Astrocyte (in vitro differentiated cells and primary cell): ENCODE measurements around the gene CCDC158. TPM values are rescaled to one million over a fixed set of nuclear protein-coding genes. Genes with fewer than 3 reads are reported as not detected.

Source experiments
- DNase-seq: peaks from one replicate; pipeline ENCODE4 v3.0.0-alpha.2; 2010; ENCODE audit warnings: low read depth
- FAIRE-seq: peaks from 2 replicates; lab custom pipeline; 2011; peaks lifted over from hg19 to GRCh38; lab: Jason Lieb, UNC
- H2AFZ ChIP-seq: 2 replicates; pipeline ENCODE4 v1.6.0; 2012; ENCODE audit warnings: low read depth, low read length, inconsistent platforms
- H3K27ac ChIP-seq: 2 replicates; pipeline ENCODE4 v1.5.1; 2011; ENCODE audit warnings: low read depth, low read length, inconsistent platforms
- H3K27me3 ChIP-seq: 2 replicates; pipeline ENCODE4 v1.6.0; 2011; ENCODE audit warnings: low read length, inconsistent platforms; ENCODE audit not compliant: insufficient read depth
- H3K36me3 ChIP-seq: 2 replicates; pipeline ENCODE4 v1.5.1; 2011; ENCODE audit warnings: low read length, inconsistent platforms; ENCODE audit not compliant: insufficient read depth
- H3K4me1 ChIP-seq: 2 replicates; pipeline ENCODE4 v1.5.1; 2011; ENCODE audit warnings: low read length, inconsistent platforms; ENCODE audit not compliant: insufficient read depth
- H3K4me2 ChIP-seq: 2 replicates; pipeline ENCODE4 v1.6.0; 2012; ENCODE audit warnings: low read length, inconsistent platforms
- H3K4me3 ChIP-seq: 2 replicates; pipeline ENCODE4 v1.5.1; 2011; ENCODE audit warnings: low read depth, mild to moderate bottlenecking, low read length, inconsistent platforms; ENCODE audit not compliant: insufficient read depth
- H3K79me2 ChIP-seq: 2 replicates; pipeline ENCODE4 v1.6.0; 2012; ENCODE audit warnings: mild to moderate bottlenecking, low read length, inconsistent platforms; ENCODE audit not compliant: insufficient read depth
- H3K9ac ChIP-seq: 2 replicates; pipeline ENCODE4 v1.6.0; 2012; ENCODE audit warnings: mild to moderate bottlenecking, low read length, inconsistent platforms
- H3K9me3 ChIP-seq: 2 replicates; pipeline ENCODE4 v1.5.1; 2012; ENCODE audit warnings: low read depth, mild to moderate bottlenecking, low read length, inconsistent platforms; ENCODE audit not compliant: insufficient read depth
- H4K20me1 ChIP-seq: 2 replicates; pipeline ENCODE4 v1.6.0; 2012; ENCODE audit warnings: low read length, inconsistent platforms; ENCODE audit not compliant: insufficient read depth
- H3K27ac Mint-ChIP-seq: one replicate; pipeline ENCODE4 v1.8.0; 2021; ENCODE audit warnings: mild to moderate bottlenecking, mixed read lengths; ENCODE audit not compliant: unreplicated experiment
- H3K27me3 Mint-ChIP-seq: one replicate; pipeline ENCODE4 v1.8.0; 2021; ENCODE audit warnings: low read depth, mixed read lengths; ENCODE audit not compliant: unreplicated experiment
- H3K36me3 Mint-ChIP-seq: one replicate; pipeline ENCODE4 v1.8.0; 2021; ENCODE audit warnings: low read depth, mixed read lengths; ENCODE audit not compliant: unreplicated experiment
- H3K4me1 Mint-ChIP-seq: one replicate; pipeline ENCODE4 v1.8.0; 2021; ENCODE audit warnings: low read depth, mixed read lengths; ENCODE audit not compliant: unreplicated experiment
- H3K4me3 Mint-ChIP-seq: one replicate; pipeline ENCODE4 v1.8.0; 2021; ENCODE audit warnings: mild to moderate bottlenecking, moderate library complexity, mixed read lengths; ENCODE audit not compliant: unreplicated experiment
- H3K9me3 Mint-ChIP-seq: one replicate; pipeline ENCODE4 v1.8.0; 2021; ENCODE audit warnings: mild to moderate bottlenecking, mixed read lengths; ENCODE audit not compliant: unreplicated experiment
- EZH2 ChIP-seq: IDR thresholded peaks from 2 replicates; pipeline ENCODE4 v1.6.1; 2012; ENCODE audit warnings: mild to moderate bottlenecking, low read length, inconsistent platforms; ENCODE audit not compliant: insufficient read depth
- total RNA-seq: library from RNA; stranded (reverse); gene quantifications from 2 replicates; pipeline ENCODE4 v1.2.1, GENCODE V29; 2021
- TF ChIP-seq, protein P1 (sequence below): IDR thresholded peaks from 2 replicates; pipeline ENCODE4 v1.5.1; 2011; ENCODE audit warnings: low read depth, mild to moderate bottlenecking, inconsistent platforms, low read length, moderate library complexity; ENCODE audit not compliant: insufficient read depth

The CCDC158 gene
- total RNA-seq, 1 donor from 2014 or later, result not detected

DNA sequence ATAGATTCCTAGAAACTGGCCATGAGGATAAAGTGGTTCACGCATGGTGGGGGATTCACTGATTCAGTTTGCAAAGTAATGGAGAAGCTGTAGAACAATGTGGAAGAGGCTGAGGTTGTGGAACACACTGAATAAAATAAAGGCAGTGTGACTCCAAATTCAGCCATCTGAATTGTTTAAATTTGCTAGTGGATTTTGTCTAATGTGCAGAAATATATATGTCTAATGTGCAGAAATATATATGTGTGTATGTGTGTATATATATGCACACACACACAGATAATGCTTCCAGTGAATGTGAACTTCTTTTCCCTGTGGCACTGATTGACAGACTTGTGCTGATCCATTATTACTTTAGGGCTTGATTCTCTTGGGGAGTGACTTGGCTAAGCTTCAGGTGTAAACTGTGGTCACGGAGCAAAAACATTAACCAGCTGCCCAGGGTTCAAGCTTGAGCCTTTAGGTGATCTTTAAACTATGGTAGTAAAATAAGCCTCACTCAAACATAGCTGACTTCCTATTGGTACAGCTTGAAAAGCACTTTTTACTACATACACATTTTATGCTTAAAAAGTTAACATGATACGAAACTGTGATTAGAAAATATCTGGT, 110.9 kb downstream of the CCDC158 start:
- Histone ChIP-seq H3K27me3 (no peaks in the 10 kb centered on the region), H3K4me3 (no peak overlapping the region), H3K27ac (no peak overlapping the region), H3K9me3 (no peaks in the 10 kb centered on the region), H3K79me2 (peaks cover 4% of the 10 kb centered on the region), H2AFZ (no peak overlapping the region), H3K9ac (no peak overlapping the region), H3K4me1 (peaks cover 6% of the 10 kb centered on the region), H3K4me2 (no peak overlapping the region), H3K36me3 (no peaks in the 10 kb centered on the region), H4K20me1 (no peaks in the 10 kb centered on the region)
- Mint-ChIP-seq H3K27ac (no peak overlapping the region), H3K9me3 (no peaks in the 10 kb centered on the region), H3K4me1 (peaks cover 11% of the 10 kb centered on the region), H3K36me3 (peaks cover 14% of the 10 kb centered on the region), H3K27me3 (no peaks in the 10 kb centered on the region), H3K4me3 (no peak overlapping the region)
- DNase-seq (no peak), FAIRE-seq (no peak)
- TF ChIP-seq, protein P1, sequence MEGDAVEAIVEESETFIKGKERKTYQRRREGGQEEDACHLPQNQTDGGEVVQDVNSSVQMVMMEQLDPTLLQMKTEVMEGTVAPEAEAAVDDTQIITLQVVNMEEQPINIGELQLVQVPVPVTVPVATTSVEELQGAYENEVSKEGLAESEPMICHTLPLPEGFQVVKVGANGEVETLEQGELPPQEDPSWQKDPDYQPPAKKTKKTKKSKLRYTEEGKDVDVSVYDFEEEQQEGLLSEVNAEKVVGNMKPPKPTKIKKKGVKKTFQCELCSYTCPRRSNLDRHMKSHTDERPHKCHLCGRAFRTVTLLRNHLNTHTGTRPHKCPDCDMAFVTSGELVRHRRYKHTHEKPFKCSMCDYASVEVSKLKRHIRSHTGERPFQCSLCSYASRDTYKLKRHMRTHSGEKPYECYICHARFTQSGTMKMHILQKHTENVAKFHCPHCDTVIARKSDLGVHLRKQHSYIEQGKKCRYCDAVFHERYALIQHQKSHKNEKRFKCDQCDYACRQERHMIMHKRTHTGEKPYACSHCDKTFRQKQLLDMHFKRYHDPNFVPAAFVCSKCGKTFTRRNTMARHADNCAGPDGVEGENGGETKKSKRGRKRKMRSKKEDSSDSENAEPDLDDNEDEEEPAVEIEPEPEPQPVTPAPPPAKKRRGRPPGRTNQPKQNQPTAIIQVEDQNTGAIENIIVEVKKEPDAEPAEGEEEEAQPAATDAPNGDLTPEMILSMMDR, result no peak
- no peak for TF ChIP-seq EZH2

DNA sequence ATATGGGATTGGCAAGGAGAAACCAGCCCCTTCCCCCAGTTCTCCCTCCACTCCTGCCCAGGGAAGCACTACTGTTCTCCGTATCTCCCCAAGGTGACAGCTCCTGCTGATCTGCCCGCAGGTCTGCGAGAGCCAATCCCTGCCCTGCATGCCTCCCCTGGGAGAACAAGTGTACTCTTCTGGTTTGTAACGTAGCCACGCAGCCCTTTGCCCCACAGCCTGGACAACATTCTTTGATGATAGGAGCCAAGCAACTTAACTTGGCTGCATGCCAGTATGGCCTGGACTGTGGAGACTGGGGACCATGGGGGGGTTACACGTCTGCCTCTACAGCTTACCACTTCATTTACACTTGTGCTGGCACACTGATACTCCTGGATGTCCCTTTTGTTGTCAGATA, 112.4 kb downstream of the CCDC158 start:
- Histone ChIP-seq H3K79me2 (peaks cover 4% of the 10 kb centered on the region), H2AFZ (no peak overlapping the region), H3K4me1 (peaks cover 6% of the 10 kb centered on the region), H3K36me3 (no peaks in the 10 kb centered on the region), H3K9ac (no peak overlapping the region), H3K27ac (no peak overlapping the region), H3K27me3 (no peaks in the 10 kb centered on the region), H4K20me1 (no peaks in the 10 kb centered on the region), H3K4me2 (peak overlapping the region; percentile 1), H3K9me3 (no peaks in the 10 kb centered on the region), H3K4me3 (no peak overlapping the region)
- Mint-ChIP-seq H3K4me3 (peak overlapping the region; percentile 80), H3K4me1 (peaks cover 11% of the 10 kb centered on the region), H3K27ac (no peak overlapping the region), H3K36me3 (peaks cover 14% of the 10 kb centered on the region), H3K9me3 (no peaks in the 10 kb centered on the region), H3K27me3 (no peaks in the 10 kb centered on the region)
- FAIRE-seq, result no peak
- DNase-seq, result no peak
- TF ChIP-seq EZH2, result no peak
- TF ChIP-seq, protein P1, result no peak

GRCh38 chr4:76307660-76308014, 113.3 kb downstream of the CCDC158 start:
- Mint-ChIP-seq H3K9me3 (no peaks in the 10 kb centered on the region), H3K36me3 (peaks cover 14% of the 10 kb centered on the region), H3K27ac (peak overlapping the region; percentile 69), H3K27me3 (no peaks in the 10 kb centered on the region), H3K4me3 (peak overlapping the region; percentile 92), H3K4me1 (peaks cover 15% of the 10 kb centered on the region)
- FAIRE-seq, result no peak
- Histone ChIP-seq H3K4me2 (peak overlapping the region; percentile 95), H4K20me1 (no peaks in the 10 kb centered on the region), H3K27me3 (no peaks in the 10 kb centered on the region), H3K9me3 (no peaks in the 10 kb centered on the region), H3K79me2 (peaks cover 4% of the 10 kb centered on the region), H3K27ac (no peak overlapping the region), H3K4me1 (peaks cover 6% of the 10 kb centered on the region), H3K36me3 (no peaks in the 10 kb centered on the region), H3K4me3 (no peak overlapping the region), H3K9ac (peak overlapping the region; percentile 83), H2AFZ (peak overlapping the region; percentile 95)
- TF ChIP-seq, protein P1, result no peak
- no peak for TF ChIP-seq EZH2
- DNase-seq, result no peak
